K562 (cell line): ENCODE measurements around the gene SCN4A. TPM values are rescaled to one million over a fixed set of nuclear protein-coding genes. Genes with fewer than 3 reads are reported as not detected.

Source experiments
- ARNT ChIP-seq, 2 experiments: fragments of 450-650 bp; IDR thresholded peaks; 2 replicates each; pipeline ENCODE4 v1.6.1; 2016; ENCODE audit warnings: mild to moderate bottlenecking in 1 of 2
- CBFA2T2 ChIP-seq: fragments of 450-650 bp; conservative IDR thresholded peaks from 2 replicates; pipeline ENCODE4 v1.6.1; 2017; ENCODE audit warnings: mild to moderate bottlenecking
- ETV1 ChIP-seq: fragments of 450-650 bp; conservative IDR thresholded peaks from 2 replicates; pipeline ENCODE4 v1.6.1; 2016; ENCODE audit warnings: missing genetic modification characterization, control low read depth, low read depth, missing compliant biosample characterization
- GATA2 ChIP-seq: sonication (generic); formaldehyde crosslinking; IDR thresholded peaks from 2 replicates; pipeline ENCODE4 v1.4.0; 2020; ENCODE audit warnings: mild to moderate bottlenecking, missing genetic modification reagents
- GTF2E2 ChIP-seq: fragments of 200-800 bp; sonication (Bioruptor generic); IDR thresholded peaks from 2 replicates; pipeline ENCODE4 v1.6.1; 2016; ENCODE audit warnings: missing genetic modification characterization, missing compliant biosample characterization
- LCOR ChIP-seq: sonication (generic); formaldehyde crosslinking; IDR thresholded peaks from 2 replicates; pipeline ENCODE4 v1.8.0; 2022; ENCODE audit warnings: mild to moderate bottlenecking, missing genetic modification reagents
- LEF1 ChIP-seq: fragments of 450-650 bp; IDR thresholded peaks from 2 replicates; pipeline ENCODE4 v1.6.1; 2016; ENCODE audit warnings: mild to moderate bottlenecking
- MLX ChIP-seq, 2 experiments: fragments of 450-650 bp in 1 of 2; sonication (generic) in 1 of 2; formaldehyde crosslinking; conservative IDR thresholded peaks; 2 replicates each; pipeline versions ENCODE4 v1.4.0 to v1.8.1; 2020 to 2022; ENCODE audit warnings: mild to moderate bottlenecking in 1 of 2, missing genetic modification reagents in 1 of 2
- NFIX ChIP-seq: fragments of 250-450 bp; sonication (Bioruptor Pico); IDR thresholded peaks from 2 replicates; pipeline ENCODE4 v1.4.0; 2020; ENCODE audit warnings: low read depth, mild to moderate bottlenecking, moderate library complexity
- NR4A1 ChIP-seq, 2 experiments: fragments of 250-450 bp in 1 of 2; fragments of 450-650 bp in 1 of 2; sonication (Bioruptor Pico) in 1 of 2; IDR thresholded peaks; 2 replicates each; pipeline versions ENCODE4 v1.4.0 to v1.6.1; 2016 to 2020; ENCODE audit warnings: mild to moderate bottlenecking in 2 of 2, missing compliant biosample characterization in 1 of 2, missing genetic modification characterization in 1 of 2, moderate library complexity in 1 of 2
- PATZ1 ChIP-seq: fragments of 250-450 bp; sonication (Bioruptor Pico); IDR thresholded peaks from 2 replicates; pipeline ENCODE4 v1.5.0; 2020; ENCODE audit warnings: mild to moderate bottlenecking, borderline replicate concordance
- POLR2B ChIP-seq: fragments of 450-650 bp; IDR thresholded peaks from 2 replicates; pipeline ENCODE4 v1.6.1; 2018; ENCODE audit warnings: low read depth; ENCODE audit not compliant: partially characterized antibody
- RBM34 ChIP-seq: fragments of 200-400 bp; formaldehyde crosslinking; IDR thresholded peaks from 2 replicates; pipeline ENCODE4 v1.6.1; 2018; ENCODE audit warnings: low read length, borderline replicate concordance; ENCODE audit not compliant: insufficient read depth
- RFX7 ChIP-seq: fragments of 250-450 bp; sonication (Bioruptor Pico); IDR thresholded peaks from 2 replicates; pipeline ENCODE4 v1.5.1; 2021; ENCODE audit warnings: mild to moderate bottlenecking
- SNIP1 ChIP-seq: fragments of 450-650 bp; IDR thresholded peaks from 2 replicates; pipeline ENCODE4 v1.7.1; 2017; ENCODE audit warnings: low read depth, mild to moderate bottlenecking
- STAT5A ChIP-seq: IDR thresholded peaks from 2 replicates; pipeline ENCODE4 v1.6.1; 2012; ENCODE audit warnings: low read length, inconsistent platforms, borderline replicate concordance
- TEAD2 ChIP-seq: fragments of 450-650 bp; IDR thresholded peaks from 2 replicates; pipeline ENCODE4 v1.6.1; 2016; ENCODE audit warnings: missing genetic modification characterization, control low read depth, missing compliant biosample characterization
- TFAM ChIP-seq: fragments of 250-450 bp; sonication (Bioruptor Pico); conservative IDR thresholded peaks from 2 replicates; pipeline ENCODE4 v1.5.0; 2021; ENCODE audit warnings: mild to moderate bottlenecking, moderate library complexity
- YBX1 ChIP-seq: fragments of 450-650 bp; IDR thresholded peaks from 2 replicates; pipeline ENCODE4 v1.7.1; 2016; ENCODE audit warnings: mild to moderate bottlenecking
- ZNF146 ChIP-seq: IDR thresholded peaks from one replicate; pipeline ENCODE4 v1.6.1; 2018; ENCODE audit warnings: missing compliant biosample characterization; ENCODE audit not compliant: unreplicated experiment
- ZNF280B ChIP-seq: fragments of 250-450 bp; sonication (Bioruptor Pico); IDR thresholded peaks from 2 replicates; pipeline ENCODE4 v1.5.1; 2021; ENCODE audit warnings: mild to moderate bottlenecking
- ZNF431 ChIP-seq: sonication (generic); formaldehyde crosslinking; IDR thresholded peaks from 2 replicates; pipeline ENCODE4 v1.8.0; 2022; ENCODE audit warnings: mild to moderate bottlenecking, missing genetic modification reagents
- ZNF780A ChIP-seq: fragments of 250-450 bp; sonication (Bioruptor Pico); IDR thresholded peaks from 2 replicates; pipeline ENCODE4 v1.5.0; 2021; ENCODE audit warnings: mild to moderate bottlenecking
- ZZZ3 ChIP-seq: fragments of 450-650 bp; IDR thresholded peaks from 2 replicates; pipeline ENCODE4 v1.6.1; 2016; ENCODE audit warnings: antibody characterized with exemption, mild to moderate bottlenecking, moderate library complexity
- polyA plus RNA-seq, 8 experiments: library from polyadenylated mRNA; depleted of rRNA in 4 of 8; stranded (reverse) in 5 of 8; unstranded in 3 of 8; fragments of >200 nt; fragmentation: Nextera tagmentation in 2 of 8; fragmentation: Illumina TruSeq in 1 of 8; extraction: Ambion mirVana in 2 of 8; extraction: Trizol in 1 of 8; gene quantifications; 2 replicates each; pipeline versions ENCODE4 v1.2.1 to v1.2.3, GENCODE V29; 2011 to 2014; ENCODE audit warnings: inconsistent platforms in 1 of 8, missing spikeins in 1 of 8
- total RNA-seq, 7 experiments: library from RNA; depleted of rRNA in 6 of 7; stranded (reverse); fragments of >200 nt in 6 of 7; fragmentation: Illumina TruSeq in 2 of 7; extraction: Trizol in 2 of 7; gene quantifications; 2 replicates each; pipeline versions ENCODE4 v1.2.1 to v1.2.3, GENCODE V29; 2011 to 2021; ENCODE audit warnings: low replicate concordance in 1 of 7
- TF ChIP-seq, protein P1 (sequence below): sonication (generic); formaldehyde crosslinking; IDR thresholded peaks from 2 replicates; pipeline ENCODE4 v1.8.1; 2022; ENCODE audit warnings: missing genetic modification reagents

SCN4A gene
- total and polyA plus RNA-seq, 9 of the 15 experiments (the other 6 are each of a cell fraction or from before 2014, with no cell fraction given), result 0.29 to 2.6 (median 1.4) TPM

DNA sequence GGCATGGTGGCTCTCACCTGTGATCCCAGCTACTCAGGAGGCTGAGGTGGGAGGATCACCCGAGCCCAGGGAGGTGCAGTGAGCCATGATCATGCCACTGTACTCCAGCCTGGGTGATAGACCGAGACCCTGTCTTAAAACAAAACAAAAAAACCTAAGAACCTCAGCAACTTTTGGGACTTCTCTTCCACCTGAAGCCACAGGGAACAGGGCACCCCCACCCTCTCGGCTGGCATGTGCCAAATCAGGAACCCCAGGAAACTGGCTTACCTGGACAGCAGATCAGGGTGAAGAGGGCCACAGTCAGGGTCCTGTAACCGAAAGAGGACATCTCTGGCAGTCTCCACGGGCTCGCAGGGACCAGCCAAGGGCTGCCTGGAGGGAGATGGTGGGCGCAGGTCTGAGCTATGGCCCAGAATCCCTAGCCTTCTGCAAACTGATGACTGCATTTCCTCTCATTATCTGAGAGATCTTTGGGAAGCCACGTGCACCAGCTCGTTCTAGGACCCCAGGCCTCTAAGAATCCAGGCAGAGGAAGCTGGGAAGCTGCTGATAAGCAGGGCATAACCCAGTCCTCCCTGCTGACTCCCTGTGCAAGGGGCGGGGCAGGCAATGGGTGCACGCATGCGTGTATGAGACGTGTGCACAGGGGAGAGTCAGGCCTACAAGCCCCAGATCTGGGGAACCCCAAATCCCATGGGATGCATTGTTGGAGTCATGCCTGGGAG, 33.8 kb upstream of the SCN4A start (continued):
- no peak for TF ChIP-seq RBM34
- no peak for TF ChIP-seq GTF2E2 (tag)
- TF ChIP-seq ZNF280B (CRISPR knock-in tag), result no peak
- TF ChIP-seq PATZ1, result no peak
- no peak for TF ChIP-seq TEAD2 (tag)
- no peak for TF ChIP-seq TFAM (CRISPR knock-in tag)
- TF ChIP-seq STAT5A, result peak; percentile 56; the same call in 1 of the 2 replicates
- no peak for TF ChIP-seq ZNF780A (CRISPR knock-in tag)
- TF ChIP-seq NR4A1 (CRISPR knock-in tag; IDR thresholded peaks at IDR 0.05), result no peak
- TF ChIP-seq NR4A1 (tag; IDR thresholded peaks at IDR 0.05), result 0 out of 2 replicates have a peak, but pooled peaks have one; percentile 69
- TF ChIP-seq ZZZ3, result no peak
- TF ChIP-seq LCOR, result no peak
- TF ChIP-seq LEF1, result peak; percentile 73
- TF ChIP-seq POLR2B, result peak; percentile 51
- no peak for TF ChIP-seq NFIX (CRISPR knock-in tag)
- no peak for TF ChIP-seq MLX (CRISPR knock-in tag; conservative IDR thresholded peaks at IDR 0.05)
- peak; percentile 85 for TF ChIP-seq CBFA2T2
- no peak for TF ChIP-seq ZNF146
- TF ChIP-seq ZNF431 (CRISPR knock-in tag), result no peak
- TF ChIP-seq RFX7 (CRISPR knock-in tag), result no peak
- peak; percentile 100 for TF ChIP-seq GATA2 (CRISPR knock-in tag)
- TF ChIP-seq ARNT (IDR thresholded peaks at IDR 0.05), result no peak; a peak in 1 of 4 replicates
- TF ChIP-seq, protein P1, sequence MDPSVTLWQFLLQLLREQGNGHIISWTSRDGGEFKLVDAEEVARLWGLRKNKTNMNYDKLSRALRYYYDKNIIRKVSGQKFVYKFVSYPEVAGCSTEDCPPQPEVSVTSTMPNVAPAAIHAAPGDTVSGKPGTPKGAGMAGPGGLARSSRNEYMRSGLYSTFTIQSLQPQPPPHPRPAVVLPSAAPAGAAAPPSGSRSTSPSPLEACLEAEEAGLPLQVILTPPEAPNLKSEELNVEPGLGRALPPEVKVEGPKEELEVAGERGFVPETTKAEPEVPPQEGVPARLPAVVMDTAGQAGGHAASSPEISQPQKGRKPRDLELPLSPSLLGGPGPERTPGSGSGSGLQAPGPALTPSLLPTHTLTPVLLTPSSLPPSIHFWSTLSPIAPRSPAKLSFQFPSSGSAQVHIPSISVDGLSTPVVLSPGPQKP (CRISPR knock-in tag), result no peak
- TF ChIP-seq ETV1 (tag), result peak; percentile 89
- no peak for TF ChIP-seq SNIP1
- TF ChIP-seq YBX1, result no peak
